Caco-2 (cell line): ENCODE data around the gene ERI2. TPM values are rescaled to one million over a fixed set of nuclear protein-coding genes. Genes with fewer than 3 reads are reported as not detected.
"Not testable (repeated sequence)": the region's sequence is repeated elsewhere in the genome, so short reads cannot be mapped to it uniquely, and the experiment has no call there.

Source experiments
- BruUV-seq: library from RNA; stranded (reverse); fragments of 400-500 nt; replicated peaks from 2 replicates; lab custom pipeline; 2021; lab: Mats Ljungman, UMichigan
- CTCF ChIA-PET: fragments of 300-600 bp; sonication (Branson Sonifier 250); formaldehyde crosslinking; loops from one replicate; lab custom pipeline; 2022; ENCODE audit warnings: antibody characterized with exemption; lab: Charles Lee
- POLR2A ChIA-PET: fragments of 300-600 bp; sonication (Branson Sonifier 250); formaldehyde crosslinking; loops from one replicate; lab custom pipeline; 2022; ENCODE audit warnings: antibody characterized with exemption; lab: Charles Lee
- DNase-seq, 2 experiments: peaks; one replicate each; pipeline versions ENCODE4 v3.0.0 to v3.0.0-alpha.2; 2020 to 2022
- H3K27me3 ChIP-seq: replicated peaks from 2 replicates; pipeline ENCODE4 v1.6.0; 2011; ENCODE audit warnings: low read length; ENCODE audit not compliant: control insufficient read depth, insufficient read depth
- H3K36me3 ChIP-seq: 2 replicates; pipeline ENCODE4 v1.5.1; 2011; ENCODE audit warnings: low read length; ENCODE audit not compliant: control insufficient read depth, insufficient read depth
- H3K4me1 ChIP-seq: fragments of 250-450 bp; sonication (Bioruptor Pico); 2 replicates; pipeline ENCODE4 v1.5.1; 2020; ENCODE audit warnings: mild to moderate bottlenecking
- H3K4me3 ChIP-seq: 2 replicates; pipeline ENCODE4 v1.5.1; 2011; ENCODE audit warnings: low read depth, mild to moderate bottlenecking, control low read depth, low read length
- H3K9me3 ChIP-seq: fragments of 250-450 bp; sonication (Bioruptor Pico); 2 replicates; pipeline ENCODE4 v1.5.1; 2020; ENCODE audit warnings: mild to moderate bottlenecking, moderate library complexity
- H3K27ac Mint-ChIP-seq: one replicate; pipeline ENCODE4 v1.8.0; 2022; ENCODE audit warnings: mixed read lengths; ENCODE audit not compliant: unreplicated experiment
- H3K27me3 Mint-ChIP-seq: one replicate; pipeline ENCODE4 v1.8.0; 2022; ENCODE audit warnings: mixed read lengths; ENCODE audit not compliant: insufficient read depth, unreplicated experiment
- H3K36me3 Mint-ChIP-seq: one replicate; pipeline ENCODE4 v1.8.0; 2022; ENCODE audit warnings: mild to moderate bottlenecking, mixed read lengths; ENCODE audit not compliant: insufficient read depth, unreplicated experiment
- H3K4me1 Mint-ChIP-seq: one replicate; pipeline ENCODE4 v1.8.0; 2022; ENCODE audit warnings: low read depth, mixed read lengths; ENCODE audit not compliant: unreplicated experiment
- H3K4me3 Mint-ChIP-seq: one replicate; pipeline ENCODE4 v1.8.0; 2022; ENCODE audit warnings: mild to moderate bottlenecking, moderate library complexity, mixed read lengths; ENCODE audit not compliant: unreplicated experiment
- H3K9me3 Mint-ChIP-seq: one replicate; pipeline ENCODE4 v1.8.0; 2022; ENCODE audit warnings: mixed read lengths; ENCODE audit not compliant: unreplicated experiment
- CTCF ChIP-seq, 2 experiments: fragments of 200-600 bp in 1 of 2; IDR thresholded peaks; 1 replicate in 1 of 2; 2 replicates in 1 of 2; pipeline versions ENCODE4 v1.5.1 to v1.8.0; 2011 to 2022; ENCODE audit warnings: antibody characterized with exemption in 1 of 2, control low read depth in 1 of 2, inconsistent platforms in 1 of 2, low read depth in 1 of 2, low read length in 1 of 2, mild to moderate bottlenecking in 1 of 2, moderate library complexity in 1 of 2; ENCODE audit not compliant: insufficient read depth in 1 of 2, severe bottlenecking in 1 of 2, unreplicated experiment in 1 of 2
- intact Hi-C: fragments of 100-400 bp; cut with micrococcal nuclease; formaldehyde crosslinking; loops from one replicate; pipeline ENCODE4 v1.10.0; 2022; ENCODE audit not compliant: unreplicated experiment
- total RNA-seq: library from RNA; stranded (reverse); gene quantifications from 2 replicates; pipeline ENCODE4 v1.2.3, GENCODE V29; 2022

Gene ERI2
- total RNA-seq, 1 experiment from 2014 or later: 24.6 TPM

- Histone ChIP-seq H3K9me3 (no peaks in the 10 kb centered on the region), H3K36me3 (no peaks in the 10 kb centered on the region), H3K4me3 (no peak overlapping the region), H3K27me3 (no peaks in the 10 kb centered on the region), H3K4me1 (peaks cover 7% of the 10 kb centered on the region; the same call in 1 of the 2 replicates)
- no peaks in the 10 kb centered on the region for H3K4me1 Mint-ChIP-seq
- intact Hi-C loops: no loop called here
- BruUV-seq: no TSS peak
- DNase-seq: no peak
- H3K27ac Mint-ChIP-seq: no peak overlapping the region
- no peak for TF ChIP-seq CTCF (IDR thresholded peaks at IDR 0.05; ENCODE audit: insufficient read depth in 1 of 2, low read depth in 1 of 2, low read length in 1 of 2, severe bottlenecking in 1 of 2, unreplicated experiment in 1 of 2)
- no peak overlapping the region for H3K4me3 Mint-ChIP-seq
- ChIA-PET CTCF (no interaction called here), POLR2A (no interaction called here)
- H3K27me3 Mint-ChIP-seq: no peaks in the 10 kb centered on the region
- H3K36me3 Mint-ChIP-seq: peaks cover 5% of the 10 kb centered on the region
- no peaks in the 10 kb centered on the region for H3K9me3 Mint-ChIP-seq
Observed at GRCh38 chr16:20766294-20766693, 40.0 kb downstream of the ERI2 start.

DNA sequence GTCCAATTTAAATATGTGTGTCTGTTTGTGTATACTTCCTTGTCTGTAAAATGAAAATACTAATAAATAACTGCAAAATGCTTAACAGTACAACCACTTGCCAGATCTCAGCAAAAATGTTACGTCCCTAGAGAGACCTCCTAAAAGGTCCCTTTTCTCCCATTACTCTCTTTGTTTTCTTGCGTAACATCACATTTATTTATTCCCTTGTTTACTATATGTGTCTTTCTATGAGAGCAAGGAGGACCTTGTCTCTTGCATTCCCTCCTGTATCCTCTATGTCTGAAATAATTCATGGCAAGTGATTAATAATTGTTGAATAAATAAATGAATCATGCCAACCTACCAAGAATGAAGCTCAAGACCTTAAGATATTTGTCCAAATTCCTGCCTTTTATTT is 40.5 kb downstream of the ERI2 start:
- no peaks in the 10 kb centered on the region for H3K27me3 Mint-ChIP-seq
- peaks cover 7% of the 10 kb centered on the region; the same call in 1 of the 2 replicates for H3K4me1 ChIP-seq
- no peaks in the 10 kb centered on the region for H3K4me1 Mint-ChIP-seq
- POLR2A ChIA-PET: no interaction called here
- no peak overlapping the region for H3K4me3 Mint-ChIP-seq
- no peak overlapping the region for H3K4me3 ChIP-seq
- no peaks in the 10 kb centered on the region for H3K9me3 ChIP-seq
- intact Hi-C loops: no loop called here
- no peaks in the 10 kb centered on the region for H3K36me3 ChIP-seq
- no TSS peak for BruUV-seq
- H3K9me3 Mint-ChIP-seq: no peaks in the 10 kb centered on the region
- H3K27ac Mint-ChIP-seq: no peak overlapping the region
- peaks cover 5% of the 10 kb centered on the region for H3K36me3 Mint-ChIP-seq
- DNase-seq: no peak
- CTCF ChIA-PET: no interaction called here
- H3K27me3 ChIP-seq: no peaks in the 10 kb centered on the region
- TF ChIP-seq CTCF (IDR thresholded peaks at IDR 0.05; ENCODE audit: insufficient read depth in 1 of 2, low read depth in 1 of 2, low read length in 1 of 2, severe bottlenecking in 1 of 2, unreplicated experiment in 1 of 2): no peak

GRCh38 chr16:20764448-20764847 is 41.8 kb downstream of the ERI2 start:
- H3K27ac Mint-ChIP-seq, H3K4me3 Mint-ChIP-seq, intact Hi-C loops, BruUV-seq, H3K36me3 ChIP-seq, H3K36me3 Mint-ChIP-seq, H3K4me1 ChIP-seq, DNase-seq, H3K9me3 Mint-ChIP-seq, H3K9me3 ChIP-seq, H3K4me1 Mint-ChIP-seq, H3K4me3 ChIP-seq, H3K27me3 ChIP-seq, H3K27me3 Mint-ChIP-seq: not testable (repeated sequence)
- ChIA-PET CTCF (interaction anchor here (1.4 kb wide), 1 partner anchor 11 kb away, joined by 6 read pairs; no protein-coding TSS in a partner anchor), POLR2A (interaction anchor here (1.4 kb wide), 1 partner anchor 42 kb away, joined by 5 read pairs; the partner anchor contains the start of genes ERI2 and REXO5)
